ENCODE measurements around the gene GRB2. TPM values are rescaled to one million over a fixed set of nuclear protein-coding genes. Genes with fewer than 3 reads are reported as not detected.
A peak's percentile ranks its signal among the peaks of the same experiment; 100 is the strongest.
"Not testable (repeated sequence)": the region's sequence is repeated elsewhere in the genome, so short reads cannot be mapped to it uniquely, and the experiment has no call there.

The GRB2 gene
- total RNA-seq, 1 donor from 2014 or later = 41.7 TPM

DNA sequence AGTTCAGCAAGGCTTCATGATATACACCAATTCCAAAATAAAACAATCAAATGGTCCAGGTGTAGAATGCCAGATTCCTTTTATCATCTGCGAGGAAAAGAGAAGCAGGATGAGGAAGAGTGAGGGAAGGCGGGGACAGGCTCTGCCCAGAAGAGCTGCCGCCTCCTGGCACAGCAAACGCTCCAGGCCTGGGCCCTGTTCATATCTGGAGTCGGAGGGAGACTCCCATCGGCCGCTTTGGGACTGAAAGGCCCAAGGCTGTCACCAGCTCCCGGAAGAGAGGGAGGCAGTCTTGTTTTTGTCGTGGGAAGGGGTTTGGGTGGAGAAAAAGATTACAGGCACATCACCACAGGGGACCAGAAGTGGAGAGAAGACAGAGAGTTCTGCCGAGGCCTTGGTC, 87.3 kb downstream of the GRB2 start:
- no peak for DNase-seq

- DNase-seq = no peak
Observed at GRCh38 chr17:75317671-75318070, 87.8 kb downstream of the GRB2 start.

GRCh38 chr17:75316253-75316652, 89.2 kb downstream of the GRB2 start:
- no peak for DNase-seq

DNA sequence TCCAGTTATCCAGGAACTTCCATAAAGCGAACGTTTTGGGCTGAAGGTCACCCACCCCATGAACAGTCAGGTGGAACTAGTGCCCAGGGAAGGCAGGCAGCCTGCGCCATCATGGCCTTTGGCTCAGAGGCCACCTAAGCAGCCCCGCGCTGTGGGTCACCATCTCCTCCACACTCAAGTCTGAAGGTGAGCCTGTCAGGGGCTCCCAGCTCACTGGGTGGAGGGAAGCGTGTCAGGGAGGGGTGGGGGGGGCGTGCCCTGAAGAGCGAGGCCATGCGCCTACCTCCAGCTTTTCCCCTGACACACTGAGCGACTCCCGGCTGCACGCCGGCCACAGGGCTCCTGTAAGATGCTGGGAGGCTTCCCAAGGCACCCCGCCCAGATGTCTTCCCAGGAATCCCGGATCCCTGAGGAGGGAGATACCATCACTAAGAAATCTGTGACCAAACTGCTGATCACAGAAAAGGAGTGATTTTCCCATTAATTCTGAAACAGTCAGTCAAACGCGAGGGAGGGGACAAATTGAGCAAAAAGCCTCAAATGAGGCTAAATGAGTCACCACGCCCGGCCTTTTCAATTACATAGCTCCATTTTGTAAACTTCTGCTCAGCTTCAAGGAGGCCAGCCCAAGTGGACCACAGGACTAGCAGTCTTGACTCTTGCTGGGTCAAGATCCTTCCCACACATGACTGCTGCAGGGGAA, 89.8 kb downstream of the GRB2 start:
- DNase-seq = no peak

DNA sequence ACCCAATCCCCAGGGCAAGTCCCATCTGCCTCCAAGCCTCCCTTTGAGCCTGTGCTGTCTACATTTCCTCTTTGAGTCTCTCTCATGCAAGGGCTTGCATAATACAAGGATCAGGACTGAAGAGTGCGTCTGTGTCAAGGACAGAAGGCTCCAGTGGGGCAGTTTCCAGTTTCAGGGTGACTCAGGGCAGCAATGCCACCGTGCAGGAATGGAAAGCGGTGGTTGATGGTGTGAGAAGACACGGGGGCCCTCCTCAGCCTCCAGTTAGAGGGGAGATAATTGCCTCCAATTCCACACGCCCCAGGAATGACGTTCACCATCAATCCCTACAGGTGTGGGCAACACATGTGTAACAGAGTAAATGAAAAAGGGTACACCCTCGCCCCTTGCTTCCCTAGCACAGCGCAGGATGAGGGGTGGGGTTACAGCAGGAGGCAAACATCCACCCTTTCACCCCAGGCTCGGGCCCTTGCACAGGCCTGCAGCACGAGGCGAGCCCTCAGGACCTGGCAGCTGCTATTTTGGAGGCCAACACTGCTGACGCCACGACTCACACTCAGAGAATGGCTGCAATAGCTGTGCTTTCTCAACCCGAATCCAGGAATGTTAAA, 91.4 kb downstream of the GRB2 start:
- no peak for DNase-seq

- DNase-seq = no peak
Observed at GRCh38 chr17:75308732-75309629, 96.5 kb downstream of the GRB2 start.

- no peak for DNase-seq
Observed at GRCh38 chr17:75307957-75308731, 97.3 kb downstream of the GRB2 start.

- DNase-seq = no peak
Observed at GRCh38 chr17:75301502-75302206, 103.8 kb downstream of the GRB2 start.

- DNase-seq = no peak
Observed at GRCh38 chr17:75301049-75301448, 104.4 kb downstream of the GRB2 start.

DNA sequence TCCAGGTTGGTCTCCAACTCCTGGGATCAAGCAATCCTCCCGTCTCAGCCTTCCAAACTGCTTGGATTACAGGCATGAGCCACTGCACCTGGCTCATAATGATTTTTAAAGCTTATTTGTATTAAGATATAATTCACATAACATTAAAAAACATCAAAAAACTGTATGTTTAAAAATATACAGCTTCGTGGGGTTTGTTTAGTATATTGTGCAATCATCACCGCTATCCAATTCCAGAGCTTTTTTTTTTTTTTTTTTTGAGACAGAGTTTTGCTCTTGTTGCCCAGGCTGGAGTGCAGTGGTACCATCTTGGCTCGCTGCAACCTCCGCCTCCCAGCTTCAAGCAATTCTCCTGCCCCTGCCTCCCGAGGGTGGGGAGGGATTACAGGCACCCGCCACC, 105.2 kb downstream of the GRB2 start:
- DNase-seq = no peak

GRCh38 chr17:75295201-75296158, 110.0 kb downstream of the GRB2 start:
- DNase-seq = no peak

DNA sequence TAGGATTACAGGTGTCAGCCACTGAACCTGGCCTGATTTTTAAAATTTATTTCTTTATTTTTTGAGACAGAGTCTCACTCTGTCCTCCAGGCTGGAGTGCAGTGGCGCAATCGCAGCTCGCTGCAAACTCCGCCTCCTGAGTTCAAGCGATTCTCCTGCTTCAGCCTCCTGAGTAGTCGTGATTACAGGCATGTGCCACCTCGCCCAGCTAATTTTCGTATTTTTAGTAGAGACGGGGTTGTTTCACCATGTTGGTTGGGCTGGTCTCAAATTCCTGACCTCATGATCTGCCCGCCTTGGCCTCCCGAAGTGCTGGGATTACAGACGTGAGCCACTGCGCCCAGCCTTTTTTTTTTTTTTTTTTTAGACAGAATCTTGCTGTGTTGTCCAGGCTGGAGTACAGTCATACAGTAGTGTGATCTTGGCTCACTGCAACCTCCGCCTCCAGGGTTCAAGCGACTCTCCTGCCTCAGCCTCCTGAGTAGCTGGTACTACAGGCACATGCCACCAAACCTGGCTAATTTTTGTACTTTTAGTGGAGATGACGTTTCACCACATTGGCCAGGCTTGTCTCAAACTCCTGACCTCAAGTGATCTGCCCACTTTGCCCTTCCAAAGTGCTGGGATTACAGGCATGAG, 112.5 kb downstream of the GRB2 start:
- not testable (repeated sequence) for DNase-seq

DNA sequence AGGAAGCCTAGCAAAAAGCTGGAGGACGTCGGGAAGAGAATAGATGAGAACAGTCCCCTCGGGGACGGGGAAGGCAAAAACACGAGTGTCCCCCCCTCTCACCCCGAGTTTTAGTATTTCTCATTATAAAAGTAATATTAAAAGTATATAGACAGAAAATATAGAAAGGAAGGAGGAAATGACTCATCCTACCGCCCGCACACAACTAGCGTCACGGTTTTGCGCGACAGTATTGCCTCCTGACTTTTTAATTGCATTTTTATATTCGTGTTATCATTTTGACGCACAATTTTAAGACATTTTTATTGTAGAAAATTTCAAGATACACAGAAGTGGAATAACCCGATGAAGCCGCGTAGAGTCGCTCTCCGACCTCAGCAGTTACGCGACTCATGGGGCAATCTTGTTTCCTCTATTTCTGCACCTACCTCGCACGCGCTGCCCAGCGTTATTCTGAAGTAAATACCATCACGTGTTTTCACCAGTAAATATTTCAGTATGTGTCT, 115.6 kb downstream of the GRB2 start:
- DNase-seq = peak; percentile 87

- DNase-seq = peak; percentile 98
Observed at GRCh38 chr17:75289115-75289831, 116.2 kb downstream of the GRB2 start, which contains the start of gene SLC25A19. TSS of gene SLC25A19 (minus strand) at chr17:75289433. CDS start at chr17:75286764, 2,669 bp downstream.

GRCh38 chr17:75288770-75289114, 116.7 kb downstream of the GRB2 start:
- DNase-seq = no peak

- DNase-seq = no peak
Observed at GRCh38 chr17:75288359-75288758, 117.1 kb downstream of the GRB2 start.

DNA sequence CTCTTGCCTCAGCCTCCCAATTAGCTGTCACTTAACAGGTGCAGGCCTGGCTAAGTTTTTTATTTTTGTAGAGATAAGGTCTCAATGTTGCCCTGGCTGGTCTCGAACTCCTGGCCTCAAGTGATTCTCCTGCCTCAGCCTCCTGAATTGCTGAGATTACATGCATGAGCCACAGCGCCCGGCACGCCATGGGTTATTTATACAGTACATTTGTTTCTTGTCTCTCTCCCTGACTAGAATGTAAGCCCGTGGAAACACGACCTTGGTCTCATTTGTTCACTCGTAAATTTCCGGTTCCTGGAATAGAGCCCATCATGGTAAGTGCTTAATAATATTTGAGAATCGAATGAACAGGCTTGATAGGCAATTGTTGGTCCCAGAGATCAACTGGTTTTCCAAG, 118.3 kb downstream of the GRB2 start:
- no peak for DNase-seq

GRCh38 chr17:75285123-75285522, 120.4 kb downstream of the GRB2 start:
- no peak for DNase-seq

GRCh38 chr17:75280189-75280588, 125.3 kb downstream of the GRB2 start:
- DNase-seq = not testable (repeated sequence)
